Measurements from ENCODE around the gene IRS1.
A peak's percentile ranks its signal among the peaks of the same experiment; 100 is the strongest.

Gene IRS1

DNA sequence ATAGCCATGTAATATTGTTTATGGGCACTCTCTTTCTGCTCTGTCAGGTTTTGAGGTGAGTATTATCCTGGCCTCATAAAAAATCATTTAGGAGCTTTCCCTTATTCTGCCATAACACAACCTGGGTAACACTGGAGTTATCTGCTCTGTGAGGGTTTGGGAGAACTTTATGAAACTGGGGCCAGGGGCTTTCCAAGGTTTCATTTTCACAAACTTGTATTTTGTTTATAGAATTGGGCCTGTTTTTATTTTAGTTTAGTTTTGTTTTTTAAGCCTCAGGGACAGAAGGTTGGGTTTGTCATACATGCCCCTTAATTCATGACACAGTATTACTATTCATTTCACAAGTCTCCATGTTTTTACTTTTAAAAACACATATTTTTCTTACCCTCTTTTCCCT is 83.5 kb downstream of the IRS1 start:
- no peak for DNase-seq

DNA sequence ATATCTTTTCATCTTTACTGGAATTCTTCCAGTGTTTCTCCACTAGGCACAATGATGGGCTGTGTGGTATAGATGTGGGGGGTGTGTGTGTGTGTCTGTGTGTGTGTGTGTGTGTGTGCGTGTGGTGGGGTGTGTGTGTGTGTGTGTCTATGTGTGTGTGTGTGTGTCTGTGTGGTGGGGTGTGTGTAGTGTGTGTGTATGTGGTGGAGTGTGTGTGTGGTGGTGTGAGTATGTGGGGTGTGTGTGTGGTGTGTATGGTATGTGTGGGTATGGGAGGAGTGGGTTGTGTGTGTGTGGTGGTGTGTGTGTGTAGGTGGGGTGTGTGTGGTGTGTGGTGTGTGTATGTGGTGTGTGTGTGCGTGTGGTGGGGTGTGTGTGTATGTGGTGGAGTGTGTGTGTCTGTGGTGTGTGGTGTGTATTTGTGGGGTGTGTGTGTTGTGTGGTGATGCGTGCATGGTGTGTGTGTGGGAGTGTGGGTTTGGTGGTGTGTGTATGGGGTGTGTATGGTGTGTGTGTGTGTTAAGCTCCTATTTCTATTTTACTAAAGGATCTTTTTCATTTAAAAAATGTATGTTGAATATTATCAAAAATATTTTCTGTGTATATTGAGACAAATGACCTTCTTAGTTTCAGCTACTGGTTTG is 84.2 kb downstream of the IRS1 start:
- DNase-seq = no peak

- no peak for DNase-seq
Measured at GRCh38 chr2:226712941-226713340, 86.7 kb downstream of the IRS1 start.

GRCh38 chr2:226711606-226712296 is 87.9 kb downstream of the IRS1 start:
- DNase-seq = no peak

GRCh38 chr2:226707499-226707898 is 92.1 kb downstream of the IRS1 start:
- no peak for DNase-seq

DNA sequence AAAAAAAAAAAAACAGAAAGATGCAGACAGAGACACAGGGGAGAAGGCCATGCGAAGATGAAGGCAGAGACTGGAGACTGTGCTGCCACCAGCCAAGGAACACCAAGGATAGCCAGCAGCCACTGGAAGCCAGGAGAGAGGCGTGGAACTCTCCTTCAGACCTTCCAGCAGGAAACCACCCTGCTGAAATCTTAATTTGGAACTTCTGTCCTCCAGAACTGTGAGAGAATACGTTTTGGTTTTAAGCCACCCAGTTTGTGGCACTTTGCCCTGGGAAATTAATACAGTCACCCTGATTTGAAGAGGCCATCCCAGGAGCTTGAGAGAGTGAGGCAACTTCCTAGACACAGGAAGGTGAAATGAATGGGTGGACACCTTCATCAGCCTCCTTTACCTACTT is 93.7 kb downstream of the IRS1 start:
- no peak for DNase-seq

- DNase-seq = no peak
Measured at GRCh38 chr2:226705133-226705886, 94.3 kb downstream of the IRS1 start.

DNA sequence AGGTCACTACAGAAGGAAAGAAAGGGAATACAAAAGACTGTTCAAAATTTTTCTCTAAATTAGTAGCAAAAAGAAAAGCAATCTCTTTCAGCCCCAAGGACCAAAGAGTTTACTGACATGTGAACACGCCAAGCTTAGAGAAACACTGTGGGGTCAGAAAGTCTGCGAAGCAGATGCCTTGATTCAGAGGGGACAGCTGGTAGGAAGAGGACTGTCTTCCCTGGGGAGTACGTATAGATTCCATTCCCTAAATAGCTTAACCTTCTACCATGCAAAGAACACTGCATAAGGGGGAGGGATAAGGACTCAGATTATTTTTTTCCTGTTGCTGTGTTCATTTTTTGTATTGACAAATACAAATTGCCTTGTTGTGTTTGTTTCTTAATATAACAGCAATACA is 96.1 kb downstream of the IRS1 start:
- no peak for DNase-seq

GRCh38 chr2:226702376-226702775 is 97.2 kb downstream of the IRS1 start:
- no peak for DNase-seq

GRCh38 chr2:226701052-226701451 is 98.6 kb downstream of the IRS1 start:
- no peak for DNase-seq

- peak; percentile 8 to 79 for DNase-seq
Measured at GRCh38 chr2:226699321-226699720, 100.3 kb downstream of the IRS1 start.

GRCh38 chr2:226698671-226699070 is 100.9 kb downstream of the IRS1 start:
- no peak for DNase-seq

DNA sequence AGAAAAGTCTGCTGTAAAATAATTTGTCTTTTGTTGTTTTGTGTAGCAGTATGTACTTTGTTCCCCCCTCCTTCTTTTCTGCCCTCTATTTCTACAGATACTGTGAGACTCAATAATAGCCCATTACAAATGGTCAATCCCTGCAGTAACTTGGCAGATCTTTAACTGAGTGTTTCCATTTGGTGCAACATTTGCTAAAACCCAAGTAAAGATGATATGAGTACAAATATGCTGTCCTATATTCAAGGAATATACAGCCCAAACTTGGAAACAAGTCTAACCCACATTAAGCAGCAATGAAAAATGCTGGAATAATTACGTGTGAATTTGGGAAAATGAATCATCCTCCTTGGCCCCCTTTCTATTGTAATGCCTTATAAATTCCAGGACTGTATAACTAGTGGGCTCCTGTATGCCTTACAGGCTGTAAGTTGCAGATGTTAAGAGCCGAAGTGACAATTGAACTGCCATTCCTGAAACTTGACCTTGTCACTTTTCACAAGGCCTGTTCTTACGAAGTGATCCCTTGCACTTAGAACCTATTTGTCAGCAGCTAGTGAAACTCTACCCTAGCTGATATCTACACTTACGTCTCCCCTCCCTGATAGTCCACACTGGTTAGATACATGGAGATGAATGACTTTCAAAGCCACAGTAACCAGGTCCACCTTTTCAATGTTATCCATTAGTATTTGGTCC is 104.9 kb downstream of the IRS1 start:
- no peak for DNase-seq

- DNase-seq = no peak
Measured at GRCh38 chr2:226694149-226694548, 105.5 kb downstream of the IRS1 start.

DNA sequence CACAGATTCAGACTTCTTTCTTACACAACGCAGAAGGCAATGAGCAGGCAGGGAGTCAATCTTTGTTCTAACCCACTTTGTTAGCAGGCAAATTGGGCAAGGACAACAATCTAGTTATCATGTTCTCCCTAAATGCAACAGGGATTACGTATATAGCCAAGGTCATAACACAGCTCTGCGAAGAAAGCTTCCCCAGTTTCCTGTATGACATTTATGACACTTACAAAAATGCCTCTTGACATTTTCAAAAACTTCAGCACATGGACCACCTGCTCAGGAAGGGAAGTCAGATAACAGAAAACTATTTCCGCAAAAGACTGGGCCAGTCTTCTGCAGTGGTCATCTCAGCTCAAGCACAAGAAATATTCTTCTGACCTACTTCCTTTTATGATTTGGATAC is 106.1 kb downstream of the IRS1 start:
- no peak for DNase-seq

DNA sequence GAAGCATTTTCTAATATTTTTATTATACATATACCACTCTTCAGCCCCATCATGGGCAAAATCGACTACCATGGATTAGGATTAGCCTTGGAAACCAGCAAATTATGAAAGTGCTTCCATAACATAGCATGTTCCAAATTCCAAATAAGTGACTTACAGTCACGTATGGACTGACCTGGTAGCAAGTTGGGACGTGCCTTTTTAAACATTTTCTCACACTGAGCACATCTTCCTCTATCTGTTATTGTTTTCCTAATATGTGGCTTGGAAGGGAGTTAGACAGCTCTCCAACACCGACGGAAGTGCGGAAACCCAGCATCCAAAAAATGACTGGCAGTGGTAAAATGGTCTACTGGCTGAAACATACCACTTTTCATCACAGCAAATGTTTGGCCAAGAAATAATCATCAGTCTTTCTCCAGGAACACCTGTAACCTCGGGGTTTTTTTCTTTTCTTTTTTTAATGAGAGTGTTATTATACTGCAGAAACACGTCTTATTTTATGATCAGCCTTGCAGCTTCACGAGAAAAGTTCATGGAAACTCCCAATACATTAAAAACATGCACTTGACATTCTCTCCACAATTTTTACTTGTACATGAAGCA is 107.0 kb downstream of the IRS1 start:
- no peak for DNase-seq

GRCh38 chr2:226691255-226691654 is 108.4 kb downstream of the IRS1 start:
- DNase-seq = no peak

DNA sequence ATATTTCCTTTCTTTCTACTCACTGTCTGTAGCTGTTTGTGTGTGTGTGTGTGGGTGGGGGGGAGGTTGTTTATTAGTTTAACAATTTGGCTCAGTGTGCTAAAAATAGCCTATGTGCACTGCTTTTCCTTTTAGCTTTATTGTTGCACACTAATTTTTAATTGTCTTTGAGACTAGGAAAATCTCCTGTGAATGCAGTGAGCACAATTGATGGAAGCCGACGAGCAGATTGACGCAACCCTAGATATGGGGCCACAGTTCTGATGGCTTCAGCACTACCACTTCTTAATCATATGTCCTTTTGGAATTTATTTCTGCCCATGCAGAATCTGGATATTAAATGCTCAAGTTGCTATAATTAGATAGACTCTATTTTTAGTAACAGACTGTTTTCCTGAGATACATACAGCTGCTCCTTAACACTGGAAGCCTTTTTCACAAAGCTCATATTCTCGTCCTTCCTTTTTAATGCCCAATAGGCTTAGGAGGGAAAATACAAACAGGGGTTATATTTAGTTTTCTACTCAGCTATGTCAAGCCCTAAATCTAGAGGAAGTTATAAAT is 109.1 kb downstream of the IRS1 start:
- DNase-seq = no peak

- no peak for DNase-seq
Measured at GRCh38 chr2:226687641-226688253, 111.9 kb downstream of the IRS1 start.

GRCh38 chr2:226684563-226684959 is 115.1 kb downstream of the IRS1 start:
- no peak for DNase-seq

DNA sequence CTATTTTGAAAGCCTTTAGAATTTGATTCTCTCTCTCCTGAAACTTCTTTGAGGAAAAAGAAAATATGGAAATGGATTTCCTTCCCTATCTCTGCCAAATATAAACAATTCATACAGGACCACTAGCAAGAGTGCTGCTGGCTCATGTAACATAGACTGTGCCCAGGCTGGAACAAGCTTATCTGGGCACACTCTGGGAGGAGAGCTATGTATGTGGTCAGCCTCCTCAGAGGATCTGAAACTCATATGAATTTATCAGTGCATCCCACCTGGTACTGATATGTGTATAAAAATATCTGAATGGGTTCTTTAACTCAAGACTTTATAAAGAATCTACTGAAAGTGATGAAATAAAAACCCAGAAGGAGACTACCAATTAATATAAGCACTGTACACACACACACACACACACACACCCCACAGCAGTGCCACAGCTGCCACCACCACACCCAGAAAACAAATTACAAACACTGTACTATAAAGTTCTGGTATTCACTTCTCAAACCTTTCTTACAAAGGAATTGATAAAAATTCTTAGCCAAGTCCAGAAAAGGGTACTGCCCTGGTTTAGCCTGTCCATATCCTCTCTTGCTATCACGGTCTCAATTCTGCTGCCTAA is 115.6 kb downstream of the IRS1 start:
- DNase-seq = no peak

- DNase-seq = no peak
Measured at GRCh38 chr2:226683196-226683595, 116.4 kb downstream of the IRS1 start.
